IMR-90 (cell line): Measurements from ENCODE around the gene RPS10. TPM values are rescaled to one million over a fixed set of nuclear protein-coding genes. Genes with fewer than 3 reads are reported as not detected.

Experiments
- ATAC-seq: fragments of 200-7000 bp; cut with Tn5 transposase; 2 replicates; pipeline ENCODE4 v1.9.1; 2020; ENCODE audit warnings: low read depth, mild to moderate bottlenecking, moderate library complexity
- BruUV-seq: library from RNA; stranded (reverse); fragments of 400-500 nt; replicated peaks from 2 replicates; lab custom pipeline; 2021; lab: Mats Ljungman, UMichigan
- CTCF ChIA-PET: fragments of 300-600 bp; formaldehyde crosslinking; extraction: SDS; loops from one replicate; lab custom pipeline; 2021; ENCODE audit warnings: antibody characterized with exemption; lab: Yijun Ruan, JAX
- POLR2A ChIA-PET: fragments of 300-600 bp; sonication (Branson Sonifier 250); formaldehyde crosslinking; loops from one replicate; lab custom pipeline; 2022; ENCODE audit warnings: antibody characterized with exemption; ENCODE audit not compliant: unreplicated experiment; lab: Charles Lee
- DNase-seq: peaks from one replicate; pipeline ENCODE4 v3.0.0; 2013
- H2AFZ ChIP-seq: replicated peaks from 2 replicates; pipeline ENCODE3; 2013; ENCODE audit warnings: low read length, mild to moderate bottlenecking; ENCODE audit not compliant: poor library complexity
- H2AK5ac ChIP-seq: 2 replicates; pipeline ENCODE4 v1.6.1; 2013; ENCODE audit warnings: low read depth, low read length, inconsistent platforms
- H2AK9ac ChIP-seq: replicated peaks from 2 replicates; pipeline ENCODE3; 2013; ENCODE audit warnings: mild to moderate bottlenecking, low read depth, low read length, moderate library complexity; ENCODE audit not compliant: poor library complexity
- H2BK120ac ChIP-seq: 2 replicates; pipeline ENCODE4 v1.6.1; 2013; ENCODE audit warnings: low read depth, low read length, inconsistent platforms
- H2BK15ac ChIP-seq: 3 replicates; pipeline ENCODE4 v1.6.1; 2013; ENCODE audit warnings: low read depth, low read length, inconsistent platforms
- H2BK20ac ChIP-seq: 2 replicates; pipeline ENCODE4 v1.6.1; 2013; ENCODE audit warnings: low read depth, mild to moderate bottlenecking, inconsistent platforms, low read length, moderate library complexity
- H2BK5ac ChIP-seq: 2 replicates; pipeline ENCODE4 v1.6.1; 2013; ENCODE audit warnings: mild to moderate bottlenecking, low read depth, low read length, inconsistent platforms; ENCODE audit not compliant: poor library complexity, severe bottlenecking
- H3K14ac ChIP-seq: replicated peaks from 2 replicates; pipeline ENCODE4 v1.6.1; 2013; ENCODE audit warnings: low read depth, low read length, inconsistent platforms
- H3K18ac ChIP-seq: 2 replicates; pipeline ENCODE4 v1.6.1; 2013; ENCODE audit warnings: low read depth, low read length, control low read depth
- H3K23ac ChIP-seq: 2 replicates; pipeline ENCODE4 v1.6.1; 2013; ENCODE audit warnings: low read depth, low read length, inconsistent platforms
- H3K27ac ChIP-seq: 2 replicates; pipeline ENCODE4 v1.5.1; 2013; ENCODE audit warnings: mild to moderate bottlenecking, control low read depth, low read length; ENCODE audit not compliant: insufficient read depth
- H3K27me3 ChIP-seq: 2 replicates; pipeline ENCODE4 v1.6.1; 2013; ENCODE audit warnings: low read length; ENCODE audit not compliant: control insufficient read depth, insufficient read depth
- H3K36me3 ChIP-seq: 2 replicates; pipeline ENCODE4 v1.6.1; 2013; ENCODE audit warnings: low read length, mixed read lengths; ENCODE audit not compliant: control insufficient read depth, insufficient read depth
- H3K4ac ChIP-seq: 2 replicates; pipeline ENCODE4 v1.6.1; 2013; ENCODE audit warnings: low read depth, low read length, inconsistent platforms
- H3K4me1 ChIP-seq: 2 replicates; pipeline ENCODE4 v1.6.1; 2013; ENCODE audit warnings: low read length, mixed read lengths; ENCODE audit not compliant: control insufficient read depth, insufficient read depth
- H3K4me2 ChIP-seq: 2 replicates; pipeline ENCODE4 v1.6.1; 2013; ENCODE audit warnings: low read depth, mild to moderate bottlenecking, control low read depth, low read length, moderate library complexity
- H3K4me3 ChIP-seq: 2 replicates; pipeline ENCODE4 v1.5.1; 2013; ENCODE audit warnings: low read depth, mild to moderate bottlenecking, control low read depth, low read length, moderate library complexity; ENCODE audit not compliant: insufficient read depth
- H3K56ac ChIP-seq: 2 replicates; pipeline ENCODE4 v1.6.1; 2013; ENCODE audit warnings: low read length, inconsistent platforms; ENCODE audit not compliant: insufficient read depth; ENCODE audit errors: extremely low read depth
- H3K79me1 ChIP-seq, 2 experiments: 2 replicates each; pipeline ENCODE4 v1.6.1; 2013; ENCODE audit warnings: low read length in 2 of 2, inconsistent platforms in 1 of 2, low read depth in 1 of 2
- H3K9ac ChIP-seq: 2 replicates; pipeline ENCODE4 v1.6.1; 2013; ENCODE audit warnings: low read depth, low read length, control low read depth
- H3K9me1 ChIP-seq: 2 replicates; pipeline ENCODE4 v1.6.1; 2013; ENCODE audit warnings: low read length, inconsistent platforms; ENCODE audit not compliant: insufficient read depth
- H3K9me3 ChIP-seq: 2 replicates; pipeline ENCODE4 v1.6.1; 2013; ENCODE audit warnings: low read length; ENCODE audit not compliant: control insufficient read depth, insufficient read depth
- H4K20me1 ChIP-seq: 2 replicates; pipeline ENCODE4 v1.6.1; 2013; ENCODE audit warnings: low read length, inconsistent platforms; ENCODE audit not compliant: insufficient read depth
- H4K5ac ChIP-seq: 2 replicates; pipeline ENCODE4 v1.6.1; 2013; ENCODE audit warnings: mild to moderate bottlenecking, low read depth, low read length, control low read depth
- H4K8ac ChIP-seq, 2 experiments: 2 replicates each; pipeline ENCODE4 v1.6.1; 2013; ENCODE audit warnings: low read depth in 2 of 2, low read length in 2 of 2, control low read depth in 1 of 2, inconsistent platforms in 1 of 2
- H4K91ac ChIP-seq: 2 replicates; pipeline ENCODE4 v1.6.1; 2013; ENCODE audit warnings: low read depth, low read length, inconsistent platforms; ENCODE audit not compliant: insufficient read depth
- BHLHE40 ChIP-seq: fragments of 150-350 bp; IDR thresholded peaks from 2 replicates; pipeline ENCODE4 v1.6.1; 2016; ENCODE audit warnings: mild to moderate bottlenecking, low read depth, low read length
- CHD1 ChIP-seq: IDR thresholded peaks from 2 replicates; pipeline ENCODE4 v1.6.1; 2012; ENCODE audit warnings: low read depth, low read length, improper control_type of control experiment
- FOS ChIP-seq: fragments of 150-350 bp; IDR thresholded peaks from 2 replicates; pipeline ENCODE4 v1.6.1; 2016; ENCODE audit warnings: low read depth, low read length
- NFE2L2 ChIP-seq: fragments of 150-350 bp; IDR thresholded peaks from 2 replicates; pipeline ENCODE4 v1.6.1; 2016; ENCODE audit warnings: low read depth, mild to moderate bottlenecking, low read length
- WGBS, 2 experiments: methylation state at CpG; one replicate each; pipeline versions ENCODE4 v1.1.5 to v1.1.7; 2013; ENCODE audit warnings: missing lambda C conversion rate in 2 of 2; ENCODE audit not compliant: insufficient read length in 1 of 2; ENCODE audit errors: extremely low coverage in 2 of 2; 5-methylcytosine and 5-hydroxymethylcytosine counted together
- dilution Hi-C: fragments of 300-500 bp; cut with HindIII; formaldehyde crosslinking; loops from one replicate; pipeline ENCODE4 v1.14.3; 2018; ENCODE audit warnings: low sequenced_read_pairs; ENCODE audit not compliant: unreplicated experiment
- in situ Hi-C: fragments of 300-500 bp; cut with MboI; formaldehyde crosslinking; loops from 3 replicates; pipeline ENCODE4 v1.14.3; 2019; ENCODE audit warnings: low sequenced_read_pairs, inconsistent platforms, mixed read lengths
- intact Hi-C: fragments of 100-400 bp; cut with micrococcal nuclease; formaldehyde crosslinking; loops from 2 replicates; pipeline ENCODE4 v1.10.0; 2022
- polyA plus RNA-seq, 3 experiments: library from polyadenylated mRNA; depleted of rRNA; stranded (reverse); fragments of >200 nt; gene quantifications; 2 replicates each; pipeline ENCODE4 v1.2.3, GENCODE V29; 2012; ENCODE audit warnings: low replicate concordance in 1 of 3
- total RNA-seq: library from RNA; depleted of rRNA; stranded (reverse); fragments of >200 nt; gene quantifications from 2 replicates; pipeline ENCODE4 v1.2.3, GENCODE V29; 2012
- TF ChIP-seq, protein P1 (sequence below): fragments of 150-350 bp; IDR thresholded peaks from 2 replicates; pipeline ENCODE4 v1.6.1; 2016; ENCODE audit warnings: low read depth, mild to moderate bottlenecking, low read length, moderate library complexity, borderline replicate concordance

Gene RPS10
- total and polyA plus RNA-seq, 2 of the 4 experiments (the other 2 are of a cell fraction) = 5,462 to 5,584 TPM

DNA sequence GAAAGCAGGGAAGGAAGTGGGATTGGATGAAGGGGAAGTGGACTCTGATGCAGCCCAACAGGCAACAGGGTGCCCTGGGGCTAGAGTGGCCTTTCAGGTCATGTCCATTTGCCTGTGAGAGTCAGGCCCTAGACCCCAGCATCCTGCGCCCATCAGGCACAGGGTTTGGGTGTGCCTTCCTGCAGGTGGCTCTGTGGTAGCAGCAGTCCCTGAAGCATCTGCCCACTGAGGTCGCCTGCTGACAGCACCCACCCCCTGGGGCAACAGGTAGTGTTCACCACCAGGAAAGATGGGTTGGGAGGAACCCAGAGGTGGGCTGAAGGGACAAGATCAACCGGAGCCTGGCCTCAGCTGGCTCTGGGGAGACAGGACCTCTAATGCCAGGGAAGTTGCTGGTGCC lies 43.6 kb upstream of the RPS10 start:
- dilution Hi-C loops = no loop called here
- CTCF ChIA-PET = no interaction called here
- no peak for ATAC-seq

More for the DNA sequence above, 43.6 kb upstream of the RPS10 start:
- H3K4me2 ChIP-seq = no peak overlapping the region
- H3K23ac ChIP-seq = no peak overlapping the region
- no peak overlapping the region for H2BK20ac ChIP-seq
- no peaks in the 10 kb centered on the region for H3K9me1 ChIP-seq
- H3K56ac ChIP-seq = no peak overlapping the region
- no peak overlapping the region for H3K4ac ChIP-seq
- H4K5ac ChIP-seq = no peak overlapping the region
- no peak overlapping the region for H2AK5ac ChIP-seq
- H4K91ac ChIP-seq = no peak overlapping the region
- no peaks in the 10 kb centered on the region for H4K20me1 ChIP-seq
- TF ChIP-seq CHD1 (no peak), FOS (no peak), BHLHE40 (no peak), NFE2L2 (no peak)
- TF ChIP-seq, protein P1, sequence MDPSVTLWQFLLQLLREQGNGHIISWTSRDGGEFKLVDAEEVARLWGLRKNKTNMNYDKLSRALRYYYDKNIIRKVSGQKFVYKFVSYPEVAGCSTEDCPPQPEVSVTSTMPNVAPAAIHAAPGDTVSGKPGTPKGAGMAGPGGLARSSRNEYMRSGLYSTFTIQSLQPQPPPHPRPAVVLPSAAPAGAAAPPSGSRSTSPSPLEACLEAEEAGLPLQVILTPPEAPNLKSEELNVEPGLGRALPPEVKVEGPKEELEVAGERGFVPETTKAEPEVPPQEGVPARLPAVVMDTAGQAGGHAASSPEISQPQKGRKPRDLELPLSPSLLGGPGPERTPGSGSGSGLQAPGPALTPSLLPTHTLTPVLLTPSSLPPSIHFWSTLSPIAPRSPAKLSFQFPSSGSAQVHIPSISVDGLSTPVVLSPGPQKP = no peak
- no peak overlapping the region for H3K27ac ChIP-seq
- H3K14ac ChIP-seq = no peak overlapping the region
- no peak overlapping the region for H3K4me3 ChIP-seq
- intact Hi-C loops (no loop called here), in situ Hi-C loops (no loop called here)
- H2AFZ ChIP-seq = no peak overlapping the region
- no peak overlapping the region for H2BK120ac ChIP-seq
- H2BK5ac ChIP-seq = no peak overlapping the region
- no peak overlapping the region for H2BK15ac ChIP-seq
- POLR2A ChIA-PET = no interaction called here
- H4K8ac ChIP-seq = no peak overlapping the region
- BruUV-seq = no TSS peak
- H3K9ac ChIP-seq = no peak overlapping the region
- WGBS, 2 experiments = 17% methylated on average over 1 of the region's 3 CpGs; no CpG with 5 or more reads in 1 of the 2 experiments
- 0 out of 2 replicates have a peak, but pooled peaks cover 1% of the 10 kb centered on the region for H3K4me1 ChIP-seq
- H3K9me3 ChIP-seq = peaks cover 4% of the 10 kb centered on the region
- H2AK9ac ChIP-seq = no peak overlapping the region
- peaks cover 29% of the 10 kb centered on the region for H3K27me3 ChIP-seq
- no peaks in the 10 kb centered on the region for H3K36me3 ChIP-seq
- no peak for DNase-seq
- H3K79me1 ChIP-seq = no peaks in the 10 kb centered on the region
- no peak overlapping the region for H3K18ac ChIP-seq
